ENCODE results near the gene KCNJ5. TPM values are rescaled to one million over a fixed set of nuclear protein-coding genes. Genes with fewer than 3 reads are reported as not detected.

Gene KCNJ5
- total RNA-seq, 1 donor from 2014 or later = 1.6 TPM

DNA sequence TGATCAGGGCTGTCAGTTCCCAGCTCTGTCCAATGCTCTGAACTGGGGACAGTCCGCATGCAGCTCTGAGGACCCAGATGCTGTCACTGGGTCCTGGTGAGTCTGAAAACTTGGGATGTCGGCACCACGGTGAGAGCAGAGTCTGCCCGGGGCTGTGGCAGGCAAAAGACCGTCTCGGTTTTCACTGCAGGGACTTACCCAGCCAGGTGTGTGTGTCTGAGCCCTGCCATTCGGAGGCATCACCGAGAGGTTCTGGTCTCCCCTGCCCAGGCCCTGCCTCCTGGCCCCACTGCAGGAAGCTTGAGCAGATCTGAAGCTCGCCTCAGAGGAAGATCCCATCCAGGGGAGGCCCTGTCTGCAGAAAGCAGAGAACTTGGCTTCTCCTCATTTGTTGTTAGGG, 46.3 kb downstream of the KCNJ5 start:
- no peak overlapping the region for H3K4me3 Mint-ChIP-seq
- peaks cover 20% of the 10 kb centered on the region for H3K4me1 Mint-ChIP-seq (ENCODE audit: unreplicated experiment)
- H3K27me3 Mint-ChIP-seq = peaks cover 3% of the 10 kb centered on the region
- no peaks in the 10 kb centered on the region for H3K36me3 Mint-ChIP-seq
- H3K9me3 Mint-ChIP-seq = peaks cover 5% of the 10 kb centered on the region
- DNase-seq (ENCODE audit: extremely low spot score, unreplicated experiment) = no peak
- H3K27ac Mint-ChIP-seq = no peak overlapping the region
- no peak for TF ChIP-seq CTCF (conservative IDR thresholded peaks at IDR 0.05)

- Mint-ChIP-seq H3K36me3 (no peaks in the 10 kb centered on the region), H3K4me3 (no peak overlapping the region), H3K27me3 (peaks cover 3% of the 10 kb centered on the region), H3K4me1 (ENCODE audit: unreplicated experiment) (peaks cover 23% of the 10 kb centered on the region), H3K27ac (no peak overlapping the region), H3K9me3 (peaks cover 5% of the 10 kb centered on the region)
- no peak for DNase-seq (ENCODE audit: extremely low spot score, unreplicated experiment)
- TF ChIP-seq CTCF (conservative IDR thresholded peaks at IDR 0.05) = no peak
Measured at GRCh38 chr11:128938156-128938885, 47.2 kb downstream of the KCNJ5 start.

DNA sequence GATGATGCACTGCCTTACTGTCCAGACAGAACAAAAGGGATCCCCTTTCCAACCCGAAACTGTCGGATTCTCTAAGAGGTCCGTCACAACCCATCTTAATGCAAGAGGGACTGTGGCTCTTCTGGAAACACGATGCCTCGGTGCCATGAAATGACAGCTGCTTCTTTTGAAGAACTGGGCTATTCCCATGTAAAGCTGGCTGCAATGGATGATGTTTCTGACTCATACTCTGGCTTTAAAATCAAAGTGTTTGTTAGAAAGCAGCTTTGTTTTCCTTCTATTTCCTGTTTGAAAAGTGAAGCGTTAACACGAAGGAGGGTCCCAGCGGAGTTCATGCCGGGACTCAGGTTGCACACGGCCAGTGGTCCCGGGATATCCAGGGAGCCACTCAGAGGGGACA, 48.4 kb downstream of the KCNJ5 start:
- no peaks in the 10 kb centered on the region for H3K36me3 Mint-ChIP-seq
- H3K27me3 Mint-ChIP-seq = peaks cover 3% of the 10 kb centered on the region
- H3K27ac Mint-ChIP-seq = no peak overlapping the region
- no peak overlapping the region for H3K4me3 Mint-ChIP-seq
- H3K9me3 Mint-ChIP-seq = no peaks in the 10 kb centered on the region
- no peak for TF ChIP-seq CTCF (conservative IDR thresholded peaks at IDR 0.05)
- DNase-seq (ENCODE audit: extremely low spot score, unreplicated experiment) = no peak
- peaks cover 17% of the 10 kb centered on the region for H3K4me1 Mint-ChIP-seq (ENCODE audit: unreplicated experiment)

GRCh38 chr11:128940156-128940555, 49.0 kb downstream of the KCNJ5 start:
- H3K27ac Mint-ChIP-seq = no peak overlapping the region
- DNase-seq (ENCODE audit: extremely low spot score, unreplicated experiment) = no peak
- peaks cover 3% of the 10 kb centered on the region for H3K27me3 Mint-ChIP-seq
- H3K36me3 Mint-ChIP-seq = no peaks in the 10 kb centered on the region
- peaks cover 17% of the 10 kb centered on the region for H3K4me1 Mint-ChIP-seq (ENCODE audit: unreplicated experiment)
- H3K4me3 Mint-ChIP-seq = no peak overlapping the region
- no peaks in the 10 kb centered on the region for H3K9me3 Mint-ChIP-seq
- no peak for TF ChIP-seq CTCF (conservative IDR thresholded peaks at IDR 0.05)

DNA sequence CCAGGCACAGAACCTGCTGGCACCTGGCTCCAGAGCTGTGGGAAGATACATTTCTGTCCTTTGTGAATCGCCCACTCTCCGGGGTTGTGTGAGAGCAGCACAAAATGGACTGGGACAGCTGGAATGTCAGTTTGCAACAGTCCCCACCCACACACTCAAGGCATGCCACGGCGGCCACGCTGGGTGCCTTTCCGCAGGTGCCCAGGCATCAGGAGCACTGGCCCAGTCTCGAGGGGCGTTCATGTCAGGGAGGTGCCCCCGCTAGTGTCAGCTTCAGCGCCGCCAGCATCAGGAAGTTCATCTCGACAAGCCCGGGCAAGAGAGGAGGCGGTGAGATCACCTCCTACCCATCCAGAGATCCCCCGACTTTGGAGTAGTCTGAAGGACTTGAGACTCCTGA, 49.4 kb downstream of the KCNJ5 start:
- Mint-ChIP-seq H3K4me1 (ENCODE audit: unreplicated experiment) (peaks cover 17% of the 10 kb centered on the region), H3K27me3 (peaks cover 3% of the 10 kb centered on the region), H3K27ac (no peak overlapping the region), H3K9me3 (no peaks in the 10 kb centered on the region), H3K36me3 (no peaks in the 10 kb centered on the region), H3K4me3 (no peak overlapping the region)
- no peak for DNase-seq (ENCODE audit: extremely low spot score, unreplicated experiment)
- no peak for TF ChIP-seq CTCF (conservative IDR thresholded peaks at IDR 0.05)

Data from type B pancreatic cell (in vitro differentiated cells).